Kidney (tissue), 14 donors: Measurements from ENCODE around the gene BLTP3B. TPM values are rescaled to one million over a fixed set of nuclear protein-coding genes. Genes with fewer than 3 reads are reported as not detected.

Source experiments
- DNase-seq, 5 donors: peaks; one replicate each; pipeline ENCODE4 v3.0.0-alpha.2; 2013 to 2020
- FAIRE-seq: peaks from 2 replicates; lab custom pipeline; 2012; peaks lifted over from hg19 to GRCh38; lab: Jason Lieb, UNC
- H3K27ac ChIP-seq, 2 donors: one replicate each; pipeline ENCODE4 v1.7.0; 2013; ENCODE audit warnings: low read depth in 2 of 2, low read length in 2 of 2, inconsistent platforms in 1 of 2
- H3K27me3 ChIP-seq: one replicate; pipeline ENCODE4 v1.7.1; 2013; ENCODE audit warnings: low read length, inconsistent platforms; ENCODE audit not compliant: control insufficient read depth, insufficient read depth
- H3K36me3 ChIP-seq, 3 donors: one replicate each; pipeline versions ENCODE4 v1.7.0 to v1.7.1; 2013; ENCODE audit warnings: low read length in 3 of 3, control low read depth in 1 of 3, inconsistent platforms in 1 of 3; ENCODE audit not compliant: insufficient read depth in 3 of 3, control insufficient read depth in 2 of 3
- H3K4me1 ChIP-seq, 3 donors: one replicate each; pipeline versions ENCODE4 v1.7.0 to v1.7.1; 2013; ENCODE audit warnings: low read length in 3 of 3, inconsistent platforms in 1 of 3, low read depth in 1 of 3; ENCODE audit not compliant: control insufficient read depth in 2 of 3, insufficient read depth in 2 of 3
- H3K4me3 ChIP-seq, 3 donors: one replicate each; pipeline versions ENCODE4 v1.7.0 to v1.8.1; 2013; ENCODE audit warnings: low read length in 3 of 3, control low read depth in 1 of 3, inconsistent platforms in 1 of 3
- H3K9ac ChIP-seq, 3 donors: one replicate each; pipeline versions ENCODE4 v1.7.0 to v1.7.1; 2013; ENCODE audit warnings: low read length in 3 of 3, control low read depth in 1 of 3, inconsistent platforms in 1 of 3
- H3K9me3 ChIP-seq, 3 donors: one replicate each; pipeline versions ENCODE4 v1.7.0 to v1.7.1; 2013; ENCODE audit warnings: low read length in 3 of 3, control low read depth in 1 of 3, inconsistent platforms in 1 of 3; ENCODE audit not compliant: control insufficient read depth in 2 of 3, insufficient read depth in 1 of 3
- CTCF ChIP-seq: IDR thresholded peaks from 3 replicates; pipeline ENCODE4 v1.5.1; 2012; ENCODE audit warnings: mild to moderate bottlenecking, moderate library complexity, borderline replicate concordance; ENCODE audit not compliant: insufficient read depth; ENCODE audit errors: extremely low read depth
- intact Hi-C: fragments of 100-400 bp; cut with DNase I; formaldehyde crosslinking; loops from one replicate; pipeline ENCODE4 v1.11.1; 2022
- polyA plus RNA-seq: library from polyadenylated mRNA; stranded (reverse); fragments of 350-450 nt; fragmentation: Illumina TruSeq; extraction: RNeasy Lipid Tissue Mini Kit (QIAGEN cat#74804); gene quantifications from one replicate; pipeline ENCODE4 v1.2.3, GENCODE V29; 2014; ENCODE audit warnings: low read depth, low replicate concordance; ENCODE audit not compliant: insufficient read depth
- total RNA-seq: library from RNA; stranded (reverse); fragmentation: NEBNext Ultra II Directional; extraction: Animal tissue kit (Norgen Biotek cat#: 25700); gene quantifications from one replicate; pipeline ENCODE4 v1.2.1, GENCODE V29; 2021
- donor health status: control.
- donor health status: control.
- donor health status: control.
- donor health status: control.
- donor health status: control.
- donor health status: DM: yes; HTN: yes; CAD: no.
- donor health status: Normal renal cell carcinoma (clear cell type).

Gene BLTP3B
- total and polyA plus RNA-seq, 2 donors from 2014 or later: 9.3 to 18.3 TPM

- H3K27me3 ChIP-seq: no peaks in the 10 kb centered on the region
- DNase-seq: no peak
- H3K36me3 ChIP-seq: peaks cover 0 to 7% (median 0%) of the 10 kb centered on the region in 3 donors
- peaks cover 0 to 7% (median 0%) of the 10 kb centered on the region in 3 donors for H3K4me1 ChIP-seq
- TF ChIP-seq CTCF: no peak
- H3K9ac ChIP-seq: no peak overlapping the region
- H3K4me3 ChIP-seq: no peak overlapping the region
- no peak for FAIRE-seq
- intact Hi-C loops: no loop called here
- H3K9me3 ChIP-seq: no peaks in the 10 kb centered on the region
- no peak overlapping the region for H3K27ac ChIP-seq
These were observed 23.6 kb upstream of the BLTP3B start for GRCh38 chr12:100166232-100166631.

- no peak overlapping the region for H3K27ac ChIP-seq
- intact Hi-C loops: no loop called here
- no peaks in the 10 kb centered on the region for H3K27me3 ChIP-seq
- H3K4me1 ChIP-seq: peaks cover 0 to 7% (median 0%) of the 10 kb centered on the region in 3 donors
- H3K36me3 ChIP-seq: peaks cover 0 to 7% (median 0%) of the 10 kb centered on the region in 3 donors
- DNase-seq (no peak), FAIRE-seq (no peak)
- H3K9ac ChIP-seq: no peak overlapping the region
- TF ChIP-seq CTCF: no peak
- no peak overlapping the region for H3K4me3 ChIP-seq
- H3K9me3 ChIP-seq: no peaks in the 10 kb centered on the region
These were observed 22.7 kb upstream of the BLTP3B start for GRCh38 chr12:100165356-100165755.

- FAIRE-seq: no peak
- no peak for DNase-seq
- peak overlapping the region; percentile 29 to 39 (median 36) for H3K4me3 ChIP-seq
- no peaks in the 10 kb centered on the region for H3K9me3 ChIP-seq
- TF ChIP-seq CTCF: no peak
- H3K36me3 ChIP-seq: peaks cover 0 to 7% (median 0%) of the 10 kb centered on the region in 3 donors
- H3K27me3 ChIP-seq: no peaks in the 10 kb centered on the region
- intact Hi-C loops: no loop called here
- no peak overlapping the region for H3K27ac ChIP-seq
- peaks cover 0 to 7% (median 0%) of the 10 kb centered on the region in 3 donors for H3K4me1 ChIP-seq
- no peak overlapping the region for H3K9ac ChIP-seq
These were observed 21.6 kb upstream of the BLTP3B start for GRCh38 chr12:100164153-100164704.
